Activated gamma-delta T cell treated with Interleukin-2 at 50 U/mL for 16 hours (primary cell): ENCODE measurements around the gene SALL3.
"Not testable (repeated sequence)": the region's sequence is repeated elsewhere in the genome, so short reads cannot be mapped to it uniquely, and the experiment has no call there.

Source experiments
- DNase-seq: peaks from one replicate; pipeline ENCODE4 v3.0.0-alpha.2; 2020

SALL3 gene

DNA sequence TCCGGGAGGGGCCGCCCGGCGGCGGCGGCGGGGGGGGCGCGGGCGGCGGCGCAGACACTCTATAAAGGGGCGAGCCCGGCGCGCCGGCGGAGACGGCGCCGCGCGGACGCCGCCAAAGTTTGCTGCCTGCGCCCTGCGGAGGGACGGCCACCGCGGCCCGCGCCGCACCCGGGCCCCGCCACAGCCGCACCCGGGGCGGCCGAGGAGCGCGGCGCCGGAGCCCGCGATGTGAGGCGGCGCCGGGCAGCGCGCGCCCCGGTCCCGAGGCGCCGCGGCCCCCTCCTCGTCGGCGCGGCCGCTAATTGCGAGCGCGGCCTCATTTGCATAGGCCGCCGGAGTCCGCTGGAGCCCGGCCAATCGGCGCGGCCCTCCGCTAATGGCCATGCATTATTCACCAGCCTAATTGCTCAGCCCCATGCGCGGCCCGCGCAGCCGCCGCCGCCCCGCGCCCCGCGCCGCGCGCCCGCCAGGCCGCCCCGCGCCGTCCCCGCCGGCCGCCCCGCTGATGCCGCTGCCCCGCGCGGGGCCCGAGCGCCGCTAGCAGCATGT, at the start of gene SALL3:
TSS of gene SALL3 (plus strand) at position 89 of the 549 bp plus-strand sequence. CDS start at position 546, 457 bp downstream.
- DNase-seq = no peak

DNA sequence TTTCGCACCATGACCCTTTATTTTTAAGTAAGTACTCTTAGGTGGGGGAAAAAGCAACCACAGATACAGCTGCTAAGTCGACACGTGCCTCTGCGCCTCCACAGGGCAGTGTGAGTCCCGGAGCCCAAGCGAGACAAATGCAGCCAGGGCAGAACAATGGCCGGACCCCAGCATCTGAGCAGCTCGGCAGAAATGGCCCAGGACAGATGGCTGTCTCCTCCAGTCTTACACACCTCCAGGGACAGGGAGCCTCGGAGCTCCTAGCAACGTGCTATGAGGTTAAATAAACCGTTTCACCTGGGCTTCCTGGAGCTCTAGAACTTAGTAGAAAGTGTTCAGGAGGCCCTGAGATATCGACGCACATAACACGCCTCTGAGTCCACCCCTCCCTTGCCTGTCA, 47.3 kb upstream of the SALL3 start:
- DNase-seq = no peak

DNA sequence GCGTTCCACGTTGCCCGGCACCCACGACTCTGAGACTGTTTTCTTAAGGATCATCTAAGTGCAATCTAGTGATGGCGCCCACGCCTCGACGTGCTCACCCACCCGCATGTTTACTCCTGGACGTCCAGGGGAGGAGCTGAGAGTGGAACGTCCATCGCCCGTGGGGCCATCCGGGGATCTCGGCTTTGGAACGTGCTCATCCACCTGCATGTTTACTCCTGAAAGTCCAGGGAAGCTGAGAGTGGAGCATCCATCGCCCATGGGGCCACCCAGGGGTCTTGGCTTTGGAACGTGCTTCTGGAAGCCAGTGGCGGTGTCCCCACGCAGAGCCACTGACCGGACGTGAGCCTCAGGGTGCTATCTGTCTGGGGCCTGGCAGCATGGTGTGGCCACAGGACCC, 45.6 kb upstream of the SALL3 start:
- no peak for DNase-seq

DNA sequence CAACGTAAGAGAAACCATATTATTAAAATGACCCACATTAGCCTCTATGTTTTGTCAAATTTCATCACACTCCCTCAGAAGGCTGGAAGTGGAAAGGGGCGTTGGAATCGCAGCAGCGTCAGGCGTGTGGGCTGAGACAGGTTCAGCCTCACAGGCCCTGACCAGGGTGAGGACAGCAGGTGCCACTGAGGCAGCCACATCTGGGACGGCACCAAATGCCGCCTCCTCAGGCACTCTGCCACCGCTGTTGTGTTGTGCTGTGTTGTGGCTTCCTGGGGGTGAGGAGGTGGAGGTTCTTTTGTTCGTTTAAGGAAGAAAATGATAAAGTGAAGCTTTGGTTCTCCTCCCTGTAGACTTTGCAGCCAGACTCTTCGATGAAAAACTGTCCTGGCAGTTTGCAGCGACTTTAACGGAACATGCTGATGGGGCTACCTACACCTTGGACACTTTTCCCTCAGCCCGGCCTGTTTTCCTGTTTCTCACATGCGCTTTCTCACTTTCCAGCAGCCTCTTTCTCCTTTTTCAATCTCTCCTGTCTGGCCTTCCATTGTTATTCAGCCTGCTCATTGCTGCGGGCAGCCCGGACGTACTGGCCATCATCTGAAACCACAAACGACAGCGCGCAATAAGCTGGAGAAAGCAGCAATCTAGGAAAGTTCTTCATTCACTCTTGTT, 44.9 kb upstream of the SALL3 start:
- DNase-seq = no peak

DNA sequence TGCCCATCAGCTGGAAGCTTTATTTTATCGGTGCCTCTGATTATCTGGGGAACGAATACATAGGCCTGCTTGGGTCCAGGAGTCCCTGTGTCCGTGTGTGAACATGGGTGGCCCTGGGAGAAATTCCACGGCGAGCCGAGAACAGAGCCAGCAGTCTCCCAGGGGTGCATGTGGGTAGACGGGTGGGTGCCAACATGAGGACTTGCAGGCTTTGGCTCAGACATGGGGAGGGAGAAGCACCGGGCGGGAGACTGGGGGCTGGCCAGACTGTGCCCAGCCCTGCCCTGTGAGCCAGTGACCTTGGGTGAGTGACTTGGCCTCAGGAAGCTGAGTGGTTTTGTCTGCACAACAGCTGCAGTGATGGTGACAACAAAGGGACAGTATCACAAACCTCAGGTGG, 44.2 kb upstream of the SALL3 start:
- no peak for DNase-seq

DNA sequence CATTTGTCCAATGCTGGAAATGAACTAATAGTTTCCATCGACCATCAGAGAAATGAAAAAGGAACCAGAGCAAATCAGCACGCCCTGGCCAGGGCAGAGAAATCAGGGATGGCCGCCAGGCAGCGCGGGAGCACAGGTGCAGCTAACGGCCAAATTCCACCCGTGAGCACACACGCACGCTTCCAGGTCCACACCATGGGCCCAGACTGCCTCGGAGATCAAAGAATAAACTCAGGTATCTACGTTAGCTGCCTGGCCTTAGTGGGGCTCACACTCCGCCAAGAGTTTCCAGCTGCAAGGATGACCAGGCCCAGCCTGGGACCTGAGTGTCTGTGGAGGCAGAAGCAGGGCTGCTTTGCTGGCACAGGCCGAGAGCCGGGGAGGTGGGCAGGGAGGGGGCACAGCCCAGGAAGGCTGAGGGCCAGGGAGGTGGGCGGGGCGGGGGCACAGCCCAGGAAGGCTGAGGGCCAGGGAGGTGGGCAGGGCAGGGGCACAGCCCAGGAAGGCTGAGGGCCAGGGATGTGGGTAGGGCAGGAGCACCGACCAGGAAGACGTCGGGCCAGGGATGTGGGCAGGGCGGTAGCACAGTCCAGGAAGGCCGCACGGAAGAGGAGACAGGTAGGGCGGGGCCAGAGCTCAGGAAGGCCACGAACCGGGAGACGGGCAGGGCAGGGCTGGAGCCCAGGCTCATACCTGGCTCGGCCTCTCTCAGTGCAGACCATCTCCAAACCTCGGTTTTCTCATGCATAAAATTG, 43.2 kb upstream of the SALL3 start:
- no peak for DNase-seq

DNA sequence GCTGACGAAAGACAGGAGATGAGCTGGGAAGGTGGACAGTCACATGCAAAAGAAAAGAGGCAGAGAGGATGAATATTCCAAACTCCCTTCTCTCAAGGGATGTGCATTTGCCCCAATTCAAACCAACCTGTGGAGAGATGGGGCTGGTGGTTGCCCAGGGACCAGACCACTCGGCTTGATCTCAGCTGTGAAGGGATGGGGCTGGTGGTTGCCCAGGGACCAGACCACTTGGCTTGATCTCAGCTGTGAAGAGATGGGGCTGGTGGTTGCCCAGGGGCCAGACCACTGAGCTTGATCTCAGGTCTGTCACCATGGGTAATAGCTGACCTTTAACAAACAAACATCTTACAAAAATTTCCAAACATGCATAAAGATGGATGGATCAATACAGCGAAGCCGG, 42.5 kb upstream of the SALL3 start:
- DNase-seq = no peak

DNA sequence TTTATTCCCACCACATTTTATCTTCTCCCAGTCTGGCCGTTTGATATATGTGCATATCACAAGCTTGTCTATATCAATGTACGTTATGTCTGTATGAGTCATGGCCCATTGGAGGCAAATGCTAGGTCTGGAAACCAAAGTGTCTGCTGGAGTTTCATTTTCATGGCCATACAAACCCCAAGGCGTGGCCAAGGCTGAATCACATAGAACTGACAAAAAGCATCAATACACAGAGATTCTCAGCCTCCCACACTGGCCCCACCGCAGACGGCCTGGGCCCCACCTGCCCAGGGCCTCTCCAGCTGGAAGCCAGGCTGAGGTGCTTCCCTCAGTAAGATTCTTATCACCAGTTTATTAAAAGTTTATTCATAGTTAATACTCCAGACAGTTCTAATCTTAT, 40.5 kb upstream of the SALL3 start:
- no peak for DNase-seq

DNA sequence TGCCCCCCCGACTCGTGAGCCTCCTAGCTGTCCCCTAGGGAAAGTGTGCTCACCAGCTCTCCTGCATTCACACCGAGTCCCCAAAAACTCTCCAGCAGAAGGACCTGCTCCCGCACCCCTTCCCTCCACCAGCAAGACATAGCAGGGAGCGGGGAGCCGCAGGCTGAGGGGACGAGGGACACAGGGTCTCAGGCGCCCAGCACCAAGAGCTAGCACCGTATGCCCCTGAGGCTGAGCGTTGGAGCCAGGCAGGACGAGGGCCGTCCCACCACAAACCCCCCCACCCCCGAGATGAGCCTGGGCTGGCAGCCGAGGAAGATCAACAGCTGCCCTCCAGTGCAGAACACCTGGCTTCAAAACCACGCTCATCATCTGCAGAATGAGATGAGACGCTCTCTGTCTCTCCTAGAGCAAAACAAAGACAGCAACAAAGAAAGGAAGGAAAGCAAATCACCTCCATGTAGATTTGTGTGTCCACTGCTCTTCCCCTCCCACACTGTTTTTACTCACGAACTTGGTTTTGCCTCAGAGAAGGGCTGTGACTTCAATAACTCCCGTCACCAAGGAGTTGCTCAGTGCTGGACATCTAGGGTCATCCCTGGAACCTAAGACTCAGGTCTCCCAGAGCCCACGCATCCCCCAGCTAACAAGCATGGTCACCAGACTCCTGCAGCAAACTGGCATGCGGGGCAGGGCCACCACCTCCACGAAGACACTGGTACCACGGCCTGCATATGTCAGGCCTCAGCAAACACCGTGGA, 39.7 kb upstream of the SALL3 start:
- no peak for DNase-seq

DNA sequence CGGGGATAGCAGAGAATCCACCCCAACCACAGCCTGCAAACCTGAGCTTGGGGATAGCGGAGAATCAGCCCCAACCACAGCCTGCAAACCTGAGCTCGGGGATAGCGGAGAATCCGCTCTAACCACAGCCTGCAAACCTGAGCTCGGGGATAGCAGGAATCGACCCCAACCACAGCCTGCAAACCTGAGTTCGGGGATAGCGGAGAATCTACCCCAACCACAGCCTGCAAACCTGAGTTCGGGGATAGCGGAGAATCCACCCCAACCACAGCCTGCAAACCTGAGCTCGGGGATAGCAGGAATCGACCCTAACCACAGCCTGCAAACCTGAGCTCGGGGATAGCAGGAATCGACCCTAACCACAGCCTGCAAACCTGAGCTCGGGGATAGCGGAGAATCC, 37.4 kb upstream of the SALL3 start:
- DNase-seq = not testable (repeated sequence)

DNA sequence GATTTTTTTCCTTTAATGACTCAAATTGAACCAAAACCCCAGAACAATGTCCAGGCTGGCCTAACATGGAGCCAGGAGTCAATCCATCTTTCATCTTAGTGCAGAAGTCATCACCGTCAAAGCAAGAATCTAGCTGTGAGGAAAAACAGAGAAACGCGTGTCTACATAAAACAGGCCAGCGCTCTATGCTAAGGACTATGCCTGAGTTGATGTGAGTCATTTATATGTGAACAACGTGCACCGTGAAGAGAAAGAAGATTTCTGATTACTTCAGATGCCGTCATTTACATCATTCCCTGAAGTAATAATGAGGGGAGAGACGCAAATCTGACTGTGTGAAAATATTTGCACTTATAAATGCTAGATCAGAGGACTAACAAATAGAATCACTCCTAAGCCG, 34.0 kb upstream of the SALL3 start:
- no peak for DNase-seq

DNA sequence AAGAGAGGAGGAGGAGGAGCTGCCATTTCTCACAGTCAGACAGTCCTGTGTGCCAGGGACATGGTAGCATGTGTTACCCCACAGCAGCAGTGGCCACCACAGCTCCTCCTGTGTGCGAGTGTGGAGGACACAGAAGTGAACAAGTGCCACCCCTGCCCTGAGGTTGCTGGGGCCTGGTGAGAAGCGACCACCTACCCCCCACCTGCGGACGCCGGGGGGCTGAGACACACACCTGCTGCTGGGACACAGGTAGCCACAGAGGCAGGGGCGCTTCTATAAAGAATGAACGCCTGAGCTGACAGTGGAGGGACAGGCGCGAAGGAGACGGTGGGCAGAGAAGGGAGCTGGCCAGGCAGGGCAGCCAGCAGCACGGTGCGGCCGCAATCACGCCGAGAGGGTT, 32.3 kb upstream of the SALL3 start:
- no peak for DNase-seq

DNA sequence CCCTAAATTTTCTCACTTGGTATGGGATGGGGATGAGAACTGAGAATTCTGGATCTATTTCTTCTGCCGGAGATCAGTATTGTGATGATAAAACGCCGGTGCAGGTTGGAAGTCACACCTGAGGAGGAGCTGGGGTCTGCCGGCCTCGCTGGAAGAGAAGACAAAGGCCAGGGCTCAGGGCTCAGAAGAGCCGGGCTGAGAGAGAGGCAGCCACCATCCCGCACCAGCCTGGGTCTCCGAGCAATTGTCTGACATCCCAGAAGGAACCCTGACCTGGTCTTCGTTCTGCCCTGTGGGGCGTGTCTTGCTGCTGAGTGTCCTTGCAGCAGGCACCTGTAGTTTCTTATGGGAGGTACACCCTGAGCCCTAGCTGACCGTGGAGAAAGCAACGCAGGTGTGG, 31.4 kb upstream of the SALL3 start:
- no peak for DNase-seq

DNA sequence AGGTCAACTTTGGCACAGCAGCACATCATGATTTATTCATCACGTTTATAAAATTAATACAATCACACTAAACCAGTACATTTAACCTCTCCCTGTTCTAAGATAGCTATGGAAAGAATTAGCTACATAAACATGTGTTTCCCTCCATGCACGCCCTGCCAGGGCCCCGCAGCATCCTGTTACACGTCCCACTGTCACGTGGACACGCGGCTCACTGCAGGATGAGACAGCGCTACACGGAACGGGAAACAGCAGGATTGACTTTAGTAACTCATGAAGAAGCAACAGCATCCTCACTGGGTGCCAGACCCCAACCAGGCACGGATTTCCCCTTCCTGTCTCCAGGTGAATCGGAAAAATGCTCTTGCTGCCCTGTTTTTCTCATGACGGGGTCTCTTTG, 30.9 kb upstream of the SALL3 start:
- no peak for DNase-seq

DNA sequence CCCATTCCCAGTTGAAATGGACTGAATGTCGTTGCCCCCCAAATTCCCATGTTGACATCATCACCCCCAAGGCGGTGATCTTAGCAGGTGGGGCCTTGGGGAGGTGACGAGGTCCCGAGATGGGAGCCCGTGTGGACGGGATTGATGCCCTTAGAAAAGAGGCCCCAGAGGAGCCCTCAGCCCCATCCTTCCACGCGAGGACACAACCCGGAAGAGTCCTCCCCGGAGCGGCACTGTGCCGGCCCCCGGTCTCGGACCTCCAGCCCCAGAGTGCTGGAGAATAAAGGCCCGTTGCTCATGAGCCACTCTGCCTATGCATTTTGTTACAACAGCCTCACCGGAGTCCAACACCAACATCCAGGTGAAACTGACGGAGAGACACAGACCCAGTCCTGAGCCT, 30.4 kb upstream of the SALL3 start:
- no peak for DNase-seq

DNA sequence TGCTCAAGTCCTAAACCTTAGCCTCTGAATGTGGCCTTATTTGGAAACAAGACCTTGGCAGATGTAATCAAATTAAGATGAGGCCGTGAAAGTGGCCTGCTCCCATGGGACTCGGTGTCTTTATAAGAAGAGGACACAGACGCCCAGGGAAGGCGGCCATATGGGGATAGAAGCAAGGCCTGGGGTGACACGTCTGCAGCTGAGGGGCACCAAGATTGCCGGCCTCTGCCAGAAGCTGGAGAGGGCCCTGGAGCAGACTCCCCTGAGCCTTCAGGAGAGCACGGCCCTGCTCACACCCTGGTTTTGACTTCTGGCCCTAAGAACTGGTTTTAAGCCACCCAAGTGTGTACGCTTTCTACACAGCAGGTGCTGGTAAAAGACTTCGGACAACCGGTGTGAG, 29.2 kb upstream of the SALL3 start:
- no peak for DNase-seq

DNA sequence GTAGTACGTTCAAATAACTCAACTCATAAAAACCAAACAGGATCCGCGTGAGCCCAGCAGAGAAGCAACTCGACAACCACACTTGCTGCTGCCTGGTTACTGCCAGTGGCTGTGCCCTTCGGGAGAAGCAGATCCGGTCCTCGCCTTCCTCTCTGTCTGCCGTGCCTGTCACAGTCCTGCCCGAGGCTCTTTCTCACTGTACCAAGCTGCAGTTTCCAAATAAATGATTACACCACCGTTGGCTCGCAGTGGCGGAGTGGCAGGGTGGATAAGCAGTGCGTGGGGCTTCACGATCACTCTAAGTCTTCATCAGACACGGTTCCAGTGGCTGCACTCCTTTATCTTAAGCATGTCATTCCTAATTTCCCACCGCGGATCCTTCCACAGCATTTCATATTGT, 26.1 kb upstream of the SALL3 start:
- DNase-seq = no peak

DNA sequence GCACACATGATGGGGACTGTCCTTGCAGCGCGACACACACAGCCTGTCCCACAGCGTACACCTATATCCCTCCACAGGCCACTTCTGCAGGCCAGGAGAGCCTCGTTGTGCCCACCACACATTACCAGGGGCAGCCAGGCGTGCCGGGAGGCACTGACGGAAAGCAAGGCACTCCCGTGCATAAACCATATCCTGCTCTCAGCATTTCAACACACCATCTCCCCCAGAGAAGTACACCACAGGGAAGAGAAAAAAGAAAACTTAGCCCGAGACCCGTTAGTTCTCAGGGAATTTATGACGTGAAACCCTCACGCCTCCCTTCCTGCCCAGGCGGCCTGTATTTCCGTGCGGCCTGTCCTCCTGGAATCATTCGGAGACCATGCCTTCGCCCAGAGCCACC, 24.6 kb upstream of the SALL3 start:
- no peak for DNase-seq

DNA sequence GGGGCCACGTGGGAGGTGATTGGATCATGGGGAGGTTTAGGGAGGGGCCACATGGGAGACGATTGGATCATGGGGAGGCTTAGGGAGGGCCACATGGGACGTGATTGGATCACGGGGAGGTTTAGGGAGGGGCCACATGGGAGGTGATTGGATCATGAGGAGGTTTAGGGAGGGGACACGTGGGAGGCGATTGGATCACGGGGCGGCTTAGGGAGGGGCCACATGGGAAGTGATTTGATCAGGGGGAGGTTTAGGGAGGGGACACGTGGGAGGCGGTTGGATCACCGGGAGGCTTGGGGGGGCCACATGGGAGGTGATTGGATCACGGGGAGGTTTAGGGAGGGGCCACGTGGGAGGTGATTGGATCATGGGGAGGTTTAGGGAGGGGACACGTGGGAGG, 22.5 kb upstream of the SALL3 start:
- no peak for DNase-seq

DNA sequence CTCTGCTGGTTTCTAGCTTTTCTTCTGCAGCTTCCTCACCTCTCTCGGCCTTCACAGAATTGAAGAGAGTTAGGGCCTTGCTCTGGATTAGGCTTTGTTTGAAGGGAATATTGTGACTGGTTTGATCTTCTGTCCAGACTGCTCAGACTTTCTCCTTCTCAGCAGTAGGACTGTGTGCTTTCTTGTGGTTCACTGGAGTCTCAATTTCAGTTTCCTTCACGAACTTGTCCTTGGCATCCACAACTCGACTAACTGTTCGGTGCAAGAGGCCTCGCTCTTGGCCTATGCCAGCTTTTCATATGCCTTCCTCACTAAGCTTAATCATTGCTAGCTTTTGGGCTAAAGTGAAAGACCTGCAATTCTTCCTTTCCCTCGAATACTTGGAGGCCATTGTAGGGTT, 18.9 kb upstream of the SALL3 start:
- DNase-seq = no peak

DNA sequence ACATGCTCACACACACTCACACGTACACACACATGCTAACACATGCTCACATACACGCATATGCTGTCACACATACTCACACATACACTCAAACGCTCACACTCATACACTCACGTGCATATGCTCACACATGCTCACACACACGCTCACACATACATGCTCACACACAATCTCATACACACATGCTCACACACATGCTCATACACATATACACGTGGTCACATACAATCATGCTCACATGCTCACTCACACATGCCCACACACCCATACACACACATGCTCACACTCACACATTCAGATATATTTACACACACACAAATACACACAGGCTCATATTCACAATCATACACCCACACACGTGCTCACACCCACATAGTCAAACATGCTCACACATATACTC, 17.5 kb upstream of the SALL3 start:
- DNase-seq = no peak

DNA sequence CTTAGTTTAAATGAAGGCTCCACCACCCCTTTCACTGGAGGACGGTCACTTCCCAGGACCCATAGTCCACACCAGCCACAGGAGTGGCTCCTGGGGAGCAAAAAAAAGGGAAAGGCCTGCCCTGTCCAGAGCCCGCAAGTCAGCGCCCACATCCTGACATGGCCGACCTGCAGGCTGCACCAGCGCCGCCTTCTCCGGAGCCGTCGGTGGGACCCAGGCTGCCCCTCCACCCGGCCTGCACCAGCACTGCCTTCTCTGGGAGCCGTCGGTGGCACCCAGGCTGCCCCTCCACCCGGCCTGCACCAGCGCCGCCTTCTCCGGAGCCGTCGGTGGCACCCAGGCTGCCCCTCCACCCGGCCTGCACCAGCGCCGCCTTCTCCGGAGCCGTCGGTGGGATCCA, 14.9 kb upstream of the SALL3 start:
- DNase-seq = not testable (repeated sequence)

DNA sequence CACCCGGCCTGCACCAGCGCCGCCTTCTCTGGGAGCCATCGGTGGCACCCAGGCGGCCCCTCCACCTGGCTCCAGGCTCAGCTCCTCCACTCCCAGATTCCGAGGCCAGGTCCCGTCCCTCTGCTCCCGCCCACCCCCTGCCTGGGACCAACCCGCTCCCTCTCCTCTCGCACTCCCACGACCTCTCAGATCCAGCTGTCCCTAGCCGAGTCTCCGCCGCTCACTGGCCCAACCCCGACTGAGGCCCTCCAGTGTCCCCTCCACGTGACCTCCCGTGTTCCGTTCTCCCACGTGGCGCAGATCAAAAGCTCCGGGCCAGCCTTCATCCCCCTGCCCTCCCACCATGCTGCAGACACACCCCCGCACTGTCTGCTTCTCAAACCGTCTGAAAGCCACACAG, 14.4 kb upstream of the SALL3 start:
- no peak for DNase-seq
